ENCODE results near the gene ANAPC13.

The ANAPC13 gene

GRCh38 chr3:134441821-134442220 is 44.0 kb downstream of the ANAPC13 start:
- H3K27ac ChIP-seq (ENCODE audit: low read depth, low read length), result no peak overlapping the region
- peaks cover 5 to 7% of the 10 kb centered on the region in 2 donors for H3K9me3 ChIP-seq (ENCODE audit: control insufficient read depth in 1 of 2, low read length in 2 of 2)
- H3K9ac ChIP-seq (ENCODE audit: low read depth in 1 of 2, low read length in 2 of 2), result no peak overlapping the region
- no peaks in the 10 kb centered on the region for H3K36me3 ChIP-seq (ENCODE audit: control insufficient read depth in 1 of 2, insufficient read depth in 2 of 2, low read length in 2 of 2)
- no peaks in the 10 kb centered on the region for H3K27me3 ChIP-seq (ENCODE audit: control insufficient read depth in 1 of 2, insufficient read depth in 2 of 2, low read length in 2 of 2)
- H3K4me1 ChIP-seq (ENCODE audit: control insufficient read depth in 1 of 2, insufficient read depth in 2 of 2, low read length in 2 of 2), result no peaks in the 10 kb centered on the region
- no peak overlapping the region for H3K4me3 ChIP-seq (ENCODE audit: low read depth in 1 of 2, low read length in 2 of 2)

GRCh38 chr3:134441321-134441720 is 44.5 kb downstream of the ANAPC13 start:
- H3K27me3 ChIP-seq (ENCODE audit: control insufficient read depth in 1 of 2, insufficient read depth in 2 of 2, low read length in 2 of 2), result no peaks in the 10 kb centered on the region
- H3K36me3 ChIP-seq (ENCODE audit: control insufficient read depth in 1 of 2, insufficient read depth in 2 of 2, low read length in 2 of 2), result no peaks in the 10 kb centered on the region
- H3K4me3 ChIP-seq (ENCODE audit: low read depth in 1 of 2, low read length in 2 of 2), result no peak overlapping the region
- no peak overlapping the region for H3K9ac ChIP-seq (ENCODE audit: low read depth in 1 of 2, low read length in 2 of 2)
- no peaks in the 10 kb centered on the region for H3K4me1 ChIP-seq (ENCODE audit: control insufficient read depth in 1 of 2, insufficient read depth in 2 of 2, low read length in 2 of 2)
- H3K27ac ChIP-seq (ENCODE audit: low read depth, low read length), result no peak overlapping the region
- H3K9me3 ChIP-seq (ENCODE audit: control insufficient read depth in 1 of 2, low read length in 2 of 2), result peaks cover 5 to 7% of the 10 kb centered on the region in 2 donors

GRCh38 chr3:134437211-134437752 is 48.5 kb downstream of the ANAPC13 start:
- no peaks in the 10 kb centered on the region for H3K9me3 ChIP-seq (ENCODE audit: control insufficient read depth in 1 of 2, low read length in 2 of 2)
- H3K4me3 ChIP-seq (ENCODE audit: low read depth in 1 of 2, low read length in 2 of 2), result no peak overlapping the region
- peaks cover 0 to 6% of the 10 kb centered on the region in 2 donors for H3K27me3 ChIP-seq (ENCODE audit: control insufficient read depth in 1 of 2, insufficient read depth in 2 of 2, low read length in 2 of 2)
- no peak overlapping the region for H3K27ac ChIP-seq (ENCODE audit: low read depth, low read length)
- no peak overlapping the region for H3K9ac ChIP-seq (ENCODE audit: low read depth in 1 of 2, low read length in 2 of 2)
- no peaks in the 10 kb centered on the region for H3K36me3 ChIP-seq (ENCODE audit: control insufficient read depth in 1 of 2, insufficient read depth in 2 of 2, low read length in 2 of 2)
- no peaks in the 10 kb centered on the region for H3K4me1 ChIP-seq (ENCODE audit: control insufficient read depth in 1 of 2, insufficient read depth in 2 of 2, low read length in 2 of 2)

- no peak overlapping the region for H3K9ac ChIP-seq (ENCODE audit: low read depth in 1 of 2, low read length in 2 of 2)
- H3K27me3 ChIP-seq (ENCODE audit: control insufficient read depth in 1 of 2, insufficient read depth in 2 of 2, low read length in 2 of 2), result peaks cover 13 to 14% of the 10 kb centered on the region in 2 donors
- no peaks in the 10 kb centered on the region for H3K9me3 ChIP-seq (ENCODE audit: control insufficient read depth in 1 of 2, low read length in 2 of 2)
- no peaks in the 10 kb centered on the region for H3K4me1 ChIP-seq (ENCODE audit: control insufficient read depth in 1 of 2, insufficient read depth in 2 of 2, low read length in 2 of 2)
- no peaks in the 10 kb centered on the region for H3K36me3 ChIP-seq (ENCODE audit: control insufficient read depth in 1 of 2, insufficient read depth in 2 of 2, low read length in 2 of 2)
- no peak overlapping the region for H3K27ac ChIP-seq (ENCODE audit: low read depth, low read length)
- no peak overlapping the region for H3K4me3 ChIP-seq (ENCODE audit: low read depth in 1 of 2, low read length in 2 of 2)
Measured at GRCh38 chr3:134432236-134432635, 53.5 kb downstream of the ANAPC13 start.

GRCh38 chr3:134430950-134431445 is 54.8 kb downstream of the ANAPC13 start:
- Histone ChIP-seq H3K27ac (ENCODE audit: low read depth, low read length) (no peak overlapping the region), H3K36me3 (ENCODE audit: control insufficient read depth in 1 of 2, insufficient read depth in 2 of 2, low read length in 2 of 2) (no peaks in the 10 kb centered on the region), H3K4me1 (ENCODE audit: control insufficient read depth in 1 of 2, insufficient read depth in 2 of 2, low read length in 2 of 2) (no peaks in the 10 kb centered on the region), H3K9ac (ENCODE audit: low read depth in 1 of 2, low read length in 2 of 2) (no peak overlapping the region), H3K9me3 (ENCODE audit: control insufficient read depth in 1 of 2, low read length in 2 of 2) (no peaks in the 10 kb centered on the region), H3K27me3 (ENCODE audit: control insufficient read depth in 1 of 2, insufficient read depth in 2 of 2, low read length in 2 of 2) (peaks cover 14% of the 10 kb centered on the region in 2 donors), H3K4me3 (ENCODE audit: low read depth in 1 of 2, low read length in 2 of 2) (no peak overlapping the region)

GRCh38 chr3:134430174-134430573 is 55.6 kb downstream of the ANAPC13 start:
- Histone ChIP-seq H3K4me3 (ENCODE audit: low read depth in 1 of 2, low read length in 2 of 2) (no peak overlapping the region), H3K9ac (ENCODE audit: low read depth in 1 of 2, low read length in 2 of 2) (no peak overlapping the region), H3K36me3 (ENCODE audit: control insufficient read depth in 1 of 2, insufficient read depth in 2 of 2, low read length in 2 of 2) (no peaks in the 10 kb centered on the region), H3K27ac (ENCODE audit: low read depth, low read length) (no peak overlapping the region), H3K4me1 (ENCODE audit: control insufficient read depth in 1 of 2, insufficient read depth in 2 of 2, low read length in 2 of 2) (no peaks in the 10 kb centered on the region), H3K27me3 (ENCODE audit: control insufficient read depth in 1 of 2, insufficient read depth in 2 of 2, low read length in 2 of 2) (peaks cover 14% of the 10 kb centered on the region in 2 donors), H3K9me3 (ENCODE audit: control insufficient read depth in 1 of 2, low read length in 2 of 2) (no peaks in the 10 kb centered on the region)

- Histone ChIP-seq H3K9me3 (ENCODE audit: control insufficient read depth in 1 of 2, low read length in 2 of 2) (no peaks in the 10 kb centered on the region), H3K27me3 (ENCODE audit: control insufficient read depth in 1 of 2, insufficient read depth in 2 of 2, low read length in 2 of 2) (peaks cover 13 to 14% of the 10 kb centered on the region in 2 donors), H3K36me3 (ENCODE audit: control insufficient read depth in 1 of 2, insufficient read depth in 2 of 2, low read length in 2 of 2) (no peaks in the 10 kb centered on the region), H3K4me1 (ENCODE audit: control insufficient read depth in 1 of 2, insufficient read depth in 2 of 2, low read length in 2 of 2) (no peaks in the 10 kb centered on the region), H3K9ac (ENCODE audit: low read depth in 1 of 2, low read length in 2 of 2) (no peak overlapping the region), H3K27ac (ENCODE audit: low read depth, low read length) (no peak overlapping the region), H3K4me3 (ENCODE audit: low read depth in 1 of 2, low read length in 2 of 2) (no peak overlapping the region)
Measured at GRCh38 chr3:134428401-134428800, 57.4 kb downstream of the ANAPC13 start.

Measured in duodenal mucosa (tissue), 2 donors.